GM19023 (cell line): ENCODE results near the gene CLK2.
"Not testable (repeated sequence)": the region's sequence is repeated elsewhere in the genome, so short reads cannot be mapped to it uniquely, and the experiment has no call there.

ENCODE experiments used
- ATAC-seq: cut with Tn5 transposase; IDR thresholded peaks from one replicate; pipeline ENCODE4 v1.9.1; 2021; ENCODE audit warnings: mild to moderate bottlenecking, moderate library complexity; ENCODE audit not compliant: unreplicated experiment

Gene CLK2

DNA sequence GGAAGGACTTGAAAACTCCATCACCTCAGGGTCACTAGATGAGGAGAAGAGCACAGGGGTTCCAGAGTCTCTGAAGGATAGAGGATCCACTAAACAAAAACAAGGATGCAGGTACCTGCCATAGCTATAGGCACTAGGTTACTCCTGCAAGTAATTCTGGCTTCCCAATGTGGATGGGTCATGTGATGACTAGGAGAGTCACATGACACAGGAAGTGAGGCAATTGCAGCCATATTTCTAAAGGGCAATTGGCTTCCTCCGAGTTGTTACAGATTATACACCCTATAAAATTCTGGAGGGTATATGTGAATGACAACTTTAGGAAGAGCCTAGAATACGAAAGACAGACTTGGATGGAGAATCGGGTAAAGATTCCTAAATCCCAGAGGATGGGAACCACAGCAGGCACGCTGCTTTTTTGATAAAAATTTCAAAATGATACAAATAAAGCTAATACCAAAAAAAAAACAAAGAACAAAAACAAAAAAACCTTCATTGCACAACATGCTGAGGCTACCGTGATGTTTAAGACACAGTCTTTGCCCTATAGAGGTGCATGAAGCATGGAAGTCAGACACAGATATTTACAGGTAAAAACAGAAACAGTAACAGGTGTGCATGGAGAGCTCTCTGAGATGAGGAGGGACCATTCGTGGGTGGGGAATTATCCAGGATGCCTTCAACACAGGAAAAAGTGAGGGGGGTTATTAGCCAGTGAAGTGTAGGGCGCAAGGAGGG, 54.3 kb downstream of the CLK2 start:
- ATAC-seq = no peak

GRCh38 chr1:155214702-155215101, 58.6 kb downstream of the CLK2 start:
- not testable (repeated sequence) for ATAC-seq
